ENCODE measurements around the gene ANGPT4. TPM values are rescaled to one million over a fixed set of nuclear protein-coding genes. Genes with fewer than 3 reads are reported as not detected.
"Not testable (repeated sequence)": the region's sequence is repeated elsewhere in the genome, so short reads cannot be mapped to it uniquely, and the experiment has no call there.

Gene ANGPT4
- total RNA-seq, 1 experiment from 2014 or later, result not detected

DNA sequence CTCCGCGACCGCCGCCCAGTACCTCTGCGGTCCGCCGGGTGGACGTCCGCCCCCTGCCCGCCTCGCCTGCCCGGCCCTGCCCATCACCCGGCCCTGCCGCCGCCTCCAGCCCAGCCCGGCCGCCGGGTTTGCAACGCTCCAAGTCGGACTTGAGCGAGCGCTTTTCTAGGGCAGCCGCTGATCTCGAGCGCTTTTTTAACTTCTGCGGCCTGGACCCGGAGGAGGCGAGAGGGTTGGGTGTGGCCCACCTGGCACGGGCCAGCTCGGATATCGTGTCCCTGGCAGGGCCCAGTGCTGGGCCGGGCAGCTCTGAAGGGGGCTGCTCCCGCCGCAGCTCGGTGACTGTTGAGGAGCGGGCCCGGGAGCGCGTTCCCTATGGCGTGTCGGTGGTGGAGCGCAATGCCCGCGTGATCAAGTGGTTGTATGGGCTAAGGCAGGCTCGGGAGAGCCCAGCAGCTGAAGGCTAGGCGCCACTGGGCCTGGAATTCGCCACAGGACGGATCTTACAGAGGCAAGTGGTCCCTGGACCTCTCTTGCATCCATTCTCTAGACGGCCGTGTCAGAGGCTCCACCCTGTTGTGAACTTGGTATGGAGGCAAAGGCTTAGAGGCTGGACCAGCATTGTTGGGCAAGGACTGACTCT is 70.8 kb downstream of the ANGPT4 start:
- no peak for DNase-seq (ENCODE audit: low spot score)

GRCh38 chr20:844473-845225 is 71.5 kb downstream of the ANGPT4 start:
- peak; percentile 88 for DNase-seq (ENCODE audit: low spot score)

DNA sequence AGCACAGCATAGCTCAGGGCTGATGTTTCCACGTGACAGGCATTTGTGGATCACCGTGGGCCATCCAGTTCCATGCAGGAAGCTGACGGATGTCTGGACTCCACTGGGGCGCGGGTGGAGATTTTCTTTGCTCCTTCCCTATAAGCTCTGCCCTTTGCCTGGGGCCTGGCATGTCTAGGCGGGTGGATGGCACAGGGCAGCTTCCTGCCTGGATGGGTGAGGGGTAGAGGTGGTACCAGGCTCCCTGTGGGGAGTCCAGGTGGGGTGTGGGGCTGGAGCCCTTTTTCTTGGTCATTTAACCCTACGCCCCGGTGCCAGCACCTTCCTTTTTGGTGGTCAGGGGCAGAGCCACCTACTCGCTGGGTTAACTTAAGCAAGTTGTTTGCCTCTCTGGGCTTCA is 72.2 kb downstream of the ANGPT4 start:
- no peak for DNase-seq (ENCODE audit: low spot score)

GRCh38 chr20:842547-842940 is 73.6 kb downstream of the ANGPT4 start:
- no peak for DNase-seq (ENCODE audit: low spot score)

- no peak for DNase-seq (ENCODE audit: low spot score)
Observed at GRCh38 chr20:841568-842546, 74.3 kb downstream of the ANGPT4 start.

- DNase-seq (ENCODE audit: low spot score), result no peak
Observed at GRCh38 chr20:840858-841567, 75.1 kb downstream of the ANGPT4 start.

GRCh38 chr20:840503-840857 is 75.7 kb downstream of the ANGPT4 start:
- no peak for DNase-seq (ENCODE audit: low spot score)

GRCh38 chr20:839626-840025 is 76.5 kb downstream of the ANGPT4 start:
- no peak for DNase-seq (ENCODE audit: low spot score)

DNA sequence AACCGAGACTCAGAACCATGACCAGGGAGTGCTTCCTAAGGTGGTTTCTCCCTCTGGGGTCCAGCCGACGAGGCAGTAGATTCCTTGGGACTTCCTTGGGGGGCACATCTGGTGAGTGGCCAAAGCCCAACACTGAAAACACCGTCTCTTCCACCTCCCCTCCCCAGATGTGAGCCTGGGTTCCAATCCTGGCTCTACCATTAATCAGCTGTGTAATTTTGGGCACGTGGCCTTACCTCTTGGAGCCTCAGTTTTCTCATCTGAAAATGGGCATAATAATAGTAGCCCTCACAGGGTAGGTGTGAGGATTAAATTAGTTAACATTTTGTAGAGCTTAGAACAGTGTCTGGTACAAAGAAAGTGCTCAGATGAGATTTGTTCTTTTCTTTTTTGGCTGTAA is 77.1 kb downstream of the ANGPT4 start:
- no peak for DNase-seq (ENCODE audit: low spot score)

GRCh38 chr20:836190-836589 is 79.9 kb downstream of the ANGPT4 start:
- DNase-seq (ENCODE audit: low spot score), result no peak

GRCh38 chr20:835608-836045 is 80.5 kb downstream of the ANGPT4 start:
- DNase-seq (ENCODE audit: low spot score), result no peak

- DNase-seq (ENCODE audit: low spot score), result no peak
Observed at GRCh38 chr20:834151-834746, 81.9 kb downstream of the ANGPT4 start.

DNA sequence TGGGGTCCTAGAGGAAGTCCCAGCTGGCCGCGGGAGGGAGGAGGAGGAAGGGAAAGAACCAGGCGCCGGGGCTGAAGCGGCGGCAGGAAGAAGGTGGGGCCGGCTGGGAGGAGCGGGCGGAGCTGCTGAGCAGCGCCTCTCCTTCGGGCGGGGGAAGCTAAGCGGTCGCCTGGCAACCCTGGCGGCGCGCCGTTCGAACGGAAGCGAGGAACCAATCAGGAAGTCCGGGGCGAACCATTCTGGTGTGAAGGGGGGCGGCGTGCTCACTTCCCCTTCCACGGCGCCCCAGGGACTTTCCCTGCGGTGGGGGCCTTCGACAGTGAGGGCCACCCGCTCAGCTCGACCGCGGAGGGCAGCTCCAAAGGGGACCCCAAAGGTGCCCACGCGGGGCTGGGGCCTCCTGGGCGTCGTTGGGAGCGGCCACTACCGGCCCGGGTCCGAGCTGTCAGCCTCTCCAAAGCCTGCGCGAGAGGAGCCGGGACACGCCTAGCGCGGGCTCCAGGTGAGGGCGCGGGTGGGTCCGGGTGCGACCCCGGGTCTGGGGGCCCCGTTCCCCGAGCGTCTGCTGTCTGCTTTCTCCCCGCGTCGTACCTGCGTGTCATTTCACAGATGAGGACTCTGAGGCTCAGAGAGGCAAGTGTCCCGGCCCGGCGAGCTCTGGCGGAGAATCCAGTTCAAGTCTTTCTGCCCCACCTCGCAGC is 82.5 kb downstream of the ANGPT4 start, which contains the start of gene FAM110A:
Gene FAM110A, plus strand, starts transcription at position 266 of the 701 bp plus-strand sequence. CDS start 11,090 bp downstream, outside the sequence.
- DNase-seq (ENCODE audit: low spot score), result peak; percentile 95

DNA sequence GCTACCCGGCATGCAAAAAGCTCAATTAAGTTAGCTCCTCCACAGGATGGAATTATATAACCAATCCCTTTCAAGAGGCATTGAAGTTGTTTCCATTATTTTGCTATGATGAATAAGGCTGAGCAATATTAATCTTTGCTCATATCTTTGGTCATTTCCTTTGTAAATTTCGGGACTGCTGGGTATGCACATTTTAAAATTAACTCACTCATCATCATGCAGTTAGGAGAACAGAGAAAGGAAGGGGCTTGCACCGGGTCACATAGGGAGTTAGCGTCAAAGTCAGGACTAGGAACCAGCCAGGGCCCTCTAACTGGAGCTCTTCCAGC is 83.0 kb downstream of the ANGPT4 start:
- no peak for DNase-seq (ENCODE audit: low spot score)

GRCh38 chr20:831956-832355 is 84.2 kb downstream of the ANGPT4 start:
- no peak for DNase-seq (ENCODE audit: low spot score)

DNA sequence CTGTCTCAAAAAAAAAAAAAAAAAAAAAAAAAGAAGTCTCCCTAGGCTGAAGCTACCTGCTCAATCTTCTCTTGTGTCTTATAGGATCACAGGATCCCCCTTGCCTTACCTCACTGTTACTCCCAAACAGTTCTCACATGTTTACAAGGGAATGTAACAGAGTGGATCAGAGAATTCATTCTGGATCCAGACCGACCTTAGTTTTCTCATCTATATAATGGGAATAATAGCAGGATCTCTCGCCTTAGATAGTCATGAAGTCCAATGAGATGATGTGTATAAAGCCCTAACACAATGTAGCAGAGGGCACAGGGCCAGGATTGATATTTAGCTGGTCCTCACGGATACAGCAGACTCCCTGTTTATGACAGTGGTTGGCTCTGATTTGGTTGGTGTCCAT is 84.9 kb downstream of the ANGPT4 start:
- DNase-seq (ENCODE audit: low spot score), result no peak

DNA sequence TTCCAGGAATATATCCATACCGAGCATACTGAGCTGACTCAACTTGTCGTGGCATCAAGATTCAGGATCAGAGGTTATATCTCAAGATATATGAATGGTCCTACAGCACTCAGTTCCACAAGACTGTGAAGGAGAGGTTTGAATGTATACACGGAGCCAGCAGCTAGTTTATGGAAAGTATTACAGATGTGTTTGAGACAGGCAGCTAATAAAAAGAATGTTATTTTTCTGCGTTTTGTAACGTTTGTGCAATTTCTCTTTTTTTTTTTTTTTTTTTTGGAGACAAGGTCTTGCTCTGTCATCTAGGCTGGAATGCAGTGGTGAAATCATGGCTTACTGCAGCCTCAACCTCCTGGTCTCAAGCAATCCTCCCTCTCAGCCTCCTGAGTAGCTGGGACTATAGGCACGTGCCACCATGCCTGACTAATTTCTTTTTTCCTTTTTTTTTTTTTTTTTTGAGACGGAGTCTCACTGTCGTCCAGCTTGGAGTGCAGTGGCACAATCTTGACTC is 86.1 kb downstream of the ANGPT4 start:
- DNase-seq (ENCODE audit: low spot score), result peak; percentile 35

DNA sequence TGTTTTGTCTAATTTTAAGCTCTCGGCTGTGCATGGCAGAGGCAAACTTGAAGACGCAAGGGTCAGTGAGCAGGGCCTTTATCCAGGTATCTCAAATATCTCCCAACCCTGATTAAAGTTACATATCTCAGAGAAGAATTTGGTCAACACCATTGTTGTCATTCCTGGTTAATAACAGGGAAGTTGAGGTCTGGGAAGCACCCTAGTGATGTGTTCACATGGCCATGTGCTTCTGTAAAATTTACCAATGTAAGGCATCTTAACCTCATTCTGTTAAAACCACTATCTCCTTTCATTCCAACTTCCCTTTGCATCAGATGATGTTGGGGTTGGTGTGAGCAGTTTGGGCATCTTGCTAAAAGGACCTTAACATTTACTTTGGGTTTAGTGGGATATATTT is 86.6 kb downstream of the ANGPT4 start:
- no peak for DNase-seq (ENCODE audit: low spot score)

DNA sequence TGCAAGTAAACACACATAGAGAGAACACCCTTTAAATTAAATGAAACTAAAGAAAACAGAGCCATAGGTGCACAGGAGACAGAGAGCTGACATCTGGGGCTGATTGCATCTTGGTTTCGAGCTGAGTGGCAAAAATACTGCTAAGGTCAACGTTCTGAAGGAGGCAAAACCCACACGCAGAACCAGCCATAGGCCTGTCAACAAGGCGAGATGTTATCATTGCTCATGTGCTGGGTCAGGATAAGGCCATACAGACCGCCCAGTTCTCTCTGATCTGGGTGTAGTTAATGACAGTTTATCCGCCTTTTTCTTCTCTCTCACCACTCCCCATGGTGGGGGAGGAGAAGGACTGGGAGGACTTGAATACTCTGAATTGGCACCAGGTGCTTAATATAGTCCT is 87.1 kb downstream of the ANGPT4 start:
- no peak for DNase-seq (ENCODE audit: low spot score)

DNA sequence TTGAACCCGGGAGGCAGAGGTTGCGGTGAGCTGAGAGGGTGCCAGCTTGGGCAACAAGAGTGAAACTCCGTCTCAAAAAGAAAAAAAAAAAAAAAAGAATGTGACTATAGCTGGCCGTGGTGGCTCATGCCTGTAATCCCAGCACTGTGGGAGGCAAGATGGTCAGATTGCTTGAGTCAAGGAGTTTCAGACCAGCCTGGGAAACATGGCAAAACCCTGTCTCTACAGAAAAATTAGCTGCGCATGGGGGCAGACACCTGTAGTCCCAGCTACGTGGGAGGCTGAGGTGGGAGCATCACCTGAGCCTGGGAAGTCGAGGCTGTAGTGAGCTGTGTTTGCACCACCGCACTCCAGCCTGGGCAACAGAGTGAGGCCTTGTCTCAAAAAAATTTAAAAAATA is 88.2 kb downstream of the ANGPT4 start:
- not testable (repeated sequence) for DNase-seq (ENCODE audit: low spot score)
